Lower lobe of right lung (tissue), 2 donors: Measurements from ENCODE around the gene ZBTB7B. TPM values are rescaled to one million over a fixed set of nuclear protein-coding genes. Genes with fewer than 3 reads are reported as not detected.

Source experiments
- ATAC-seq, 2 donors: fragments of 200-7000 bp; cut with Tn5 transposase; one replicate each; pipeline ENCODE4 v1.9.1; 2020 to 2022; ENCODE audit warnings: mild to moderate bottlenecking in 2 of 2, moderate library complexity in 2 of 2
- DNase-seq: peaks from one replicate; pipeline ENCODE4 v3.0.0-alpha.2; 2020
- H3K27ac ChIP-seq: fragments of 200-600 bp; one replicate; pipeline ENCODE4 v1.8.0; 2022
- H3K27me3 ChIP-seq: fragments of 200-600 bp; one replicate; pipeline ENCODE4 v1.8.0; 2022; ENCODE audit warnings: low read depth
- H3K36me3 ChIP-seq: fragments of 200-600 bp; one replicate; pipeline ENCODE4 v1.8.0; 2022; ENCODE audit warnings: mild to moderate bottlenecking
- H3K4me1 ChIP-seq: fragments of 200-600 bp; one replicate; pipeline ENCODE4 v1.8.0; 2022
- H3K4me3 ChIP-seq: fragments of 200-600 bp; one replicate; pipeline ENCODE4 v1.8.0; 2022; ENCODE audit warnings: mild to moderate bottlenecking
- H3K9me3 ChIP-seq: fragments of 200-600 bp; one replicate; pipeline ENCODE4 v1.8.0; 2022
- intact Hi-C: fragments of 100-400 bp; cut with DNase I; formaldehyde crosslinking; loops from one replicate; pipeline ENCODE4 v1.11.0; 2022
- total RNA-seq: library from RNA; stranded (reverse); fragmentation: NEBNext Ultra II Directional; extraction: Animal tissue kit (Norgen Biotek cat#: 25700); gene quantifications from one replicate; pipeline ENCODE4 v1.2.1, GENCODE V29; 2021
- TF ChIP-seq, protein P1 (sequence below): fragments of 200-600 bp; IDR thresholded peaks from one replicate; pipeline ENCODE4 v1.8.0; 2022; ENCODE audit warnings: antibody characterized with exemption, mild to moderate bottlenecking
- donor health status: DM: no; HTN: yes; CAD: no; lungs with severe emphysema.

ZBTB7B gene
- total RNA-seq, 1 donor from 2014 or later, result 72.0 TPM

- no peaks in the 10 kb centered on the region for H3K9me3 ChIP-seq
- no peaks in the 10 kb centered on the region for H3K36me3 ChIP-seq
- ATAC-seq, result no peak
- no peaks in the 10 kb centered on the region for H3K27me3 ChIP-seq
- intact Hi-C loops, result no loop called here
- no peak overlapping the region for H3K27ac ChIP-seq
- no peak for DNase-seq
- TF ChIP-seq, protein P1, sequence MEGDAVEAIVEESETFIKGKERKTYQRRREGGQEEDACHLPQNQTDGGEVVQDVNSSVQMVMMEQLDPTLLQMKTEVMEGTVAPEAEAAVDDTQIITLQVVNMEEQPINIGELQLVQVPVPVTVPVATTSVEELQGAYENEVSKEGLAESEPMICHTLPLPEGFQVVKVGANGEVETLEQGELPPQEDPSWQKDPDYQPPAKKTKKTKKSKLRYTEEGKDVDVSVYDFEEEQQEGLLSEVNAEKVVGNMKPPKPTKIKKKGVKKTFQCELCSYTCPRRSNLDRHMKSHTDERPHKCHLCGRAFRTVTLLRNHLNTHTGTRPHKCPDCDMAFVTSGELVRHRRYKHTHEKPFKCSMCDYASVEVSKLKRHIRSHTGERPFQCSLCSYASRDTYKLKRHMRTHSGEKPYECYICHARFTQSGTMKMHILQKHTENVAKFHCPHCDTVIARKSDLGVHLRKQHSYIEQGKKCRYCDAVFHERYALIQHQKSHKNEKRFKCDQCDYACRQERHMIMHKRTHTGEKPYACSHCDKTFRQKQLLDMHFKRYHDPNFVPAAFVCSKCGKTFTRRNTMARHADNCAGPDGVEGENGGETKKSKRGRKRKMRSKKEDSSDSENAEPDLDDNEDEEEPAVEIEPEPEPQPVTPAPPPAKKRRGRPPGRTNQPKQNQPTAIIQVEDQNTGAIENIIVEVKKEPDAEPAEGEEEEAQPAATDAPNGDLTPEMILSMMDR, result no peak
- H3K4me1 ChIP-seq, result peaks cover 1% of the 10 kb centered on the region
- no peak overlapping the region for H3K4me3 ChIP-seq
Observed at GRCh38 chr1:155024315-155024714, 21.7 kb downstream of the ZBTB7B start.

GRCh38 chr1:155026154-155026553 lies 23.6 kb downstream of the ZBTB7B start:
- H3K4me1 ChIP-seq, result no peaks in the 10 kb centered on the region
- H3K27ac ChIP-seq, result no peak overlapping the region
- no peaks in the 10 kb centered on the region for H3K27me3 ChIP-seq
- H3K9me3 ChIP-seq, result no peaks in the 10 kb centered on the region
- no peaks in the 10 kb centered on the region for H3K36me3 ChIP-seq
- ATAC-seq, result no peak
- DNase-seq, result no peak
- no peak overlapping the region for H3K4me3 ChIP-seq
- TF ChIP-seq, protein P1, result no peak
- intact Hi-C loops, result no loop called here

- Histone ChIP-seq H3K4me3 (no peak overlapping the region), H3K36me3 (no peaks in the 10 kb centered on the region), H3K27ac (no peak overlapping the region), H3K9me3 (no peaks in the 10 kb centered on the region), H3K27me3 (no peaks in the 10 kb centered on the region), H3K4me1 (no peaks in the 10 kb centered on the region)
- TF ChIP-seq, protein P1, result no peak
- ATAC-seq (no peak), DNase-seq (no peak)
- intact Hi-C loops, result no loop called here
Observed at GRCh38 chr1:155026588-155026987, 24.0 kb downstream of the ZBTB7B start.

DNA sequence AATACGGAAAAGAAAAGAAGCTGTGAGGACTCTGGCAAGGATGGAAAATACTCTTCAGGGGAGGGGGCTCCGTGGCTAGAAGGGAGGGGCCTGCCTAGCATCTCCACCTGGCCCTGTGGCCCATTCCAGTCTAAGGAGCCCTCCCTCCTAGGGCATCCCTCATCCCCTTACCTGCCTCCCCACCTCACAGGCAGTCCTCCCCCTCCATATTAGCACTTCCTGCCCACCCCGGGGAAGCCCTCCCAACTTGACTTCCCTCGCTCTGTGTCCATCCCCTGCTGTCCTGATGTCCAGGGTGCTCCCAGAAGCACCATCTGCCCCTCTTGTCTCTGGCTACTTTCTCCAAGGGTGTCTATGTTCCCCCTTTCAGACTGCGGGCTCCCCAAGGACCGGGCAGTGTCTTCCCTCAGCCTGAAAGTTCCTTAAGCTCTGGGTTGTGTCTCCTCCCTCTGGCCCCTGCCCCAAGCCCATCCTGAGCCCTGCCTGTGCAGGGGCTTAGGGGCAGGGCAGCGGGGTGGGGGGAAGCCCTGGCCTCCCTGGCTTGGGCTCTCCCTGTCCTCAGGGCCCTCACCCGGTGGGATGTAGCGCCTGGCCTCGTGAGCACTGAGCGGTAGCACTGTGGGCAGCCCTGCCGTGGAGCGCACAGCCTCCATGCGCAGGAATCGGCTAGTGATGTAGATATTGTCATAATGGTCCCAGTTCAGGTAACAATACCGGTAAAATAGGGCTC lies 27.1 kb downstream of the ZBTB7B start:
- Histone ChIP-seq H3K36me3 (no peaks in the 10 kb centered on the region), H3K4me1 (no peaks in the 10 kb centered on the region), H3K27ac (no peak overlapping the region), H3K9me3 (no peaks in the 10 kb centered on the region), H3K27me3 (no peaks in the 10 kb centered on the region), H3K4me3 (no peak overlapping the region)
- intact Hi-C loops, result no loop called here
- no peak for ATAC-seq
- no peak for DNase-seq
- TF ChIP-seq, protein P1, result no peak

- TF ChIP-seq, protein P1, result no peak
- intact Hi-C loops, result no loop called here
- Histone ChIP-seq H3K27ac (no peak overlapping the region), H3K4me3 (no peak overlapping the region), H3K36me3 (no peaks in the 10 kb centered on the region), H3K9me3 (no peaks in the 10 kb centered on the region), H3K27me3 (no peaks in the 10 kb centered on the region), H3K4me1 (no peaks in the 10 kb centered on the region)
- no peak for ATAC-seq
- DNase-seq, result no peak
Observed at GRCh38 chr1:155030243-155030795, 27.7 kb downstream of the ZBTB7B start.
